Measurements from ENCODE around the gene HSPA5.

Gene HSPA5

GRCh38 chr9:125258160-125258785 is 17.1 kb upstream of the HSPA5 start:
- TF ChIP-seq GATA3 (IDR thresholded peaks at IDR 0.05; ENCODE audit: low read depth, low read length) (no peak), GATA2 (IDR thresholded peaks at IDR 0.05; ENCODE audit: low read depth, low read length) (no peak)

- no peak for TF ChIP-seq GATA2 (IDR thresholded peaks at IDR 0.05; ENCODE audit: low read depth, low read length)
- TF ChIP-seq GATA3 (IDR thresholded peaks at IDR 0.05; ENCODE audit: low read depth, low read length) = no peak
These were observed 14.7 kb upstream of the HSPA5 start for GRCh38 chr9:125255781-125256391.

DNA sequence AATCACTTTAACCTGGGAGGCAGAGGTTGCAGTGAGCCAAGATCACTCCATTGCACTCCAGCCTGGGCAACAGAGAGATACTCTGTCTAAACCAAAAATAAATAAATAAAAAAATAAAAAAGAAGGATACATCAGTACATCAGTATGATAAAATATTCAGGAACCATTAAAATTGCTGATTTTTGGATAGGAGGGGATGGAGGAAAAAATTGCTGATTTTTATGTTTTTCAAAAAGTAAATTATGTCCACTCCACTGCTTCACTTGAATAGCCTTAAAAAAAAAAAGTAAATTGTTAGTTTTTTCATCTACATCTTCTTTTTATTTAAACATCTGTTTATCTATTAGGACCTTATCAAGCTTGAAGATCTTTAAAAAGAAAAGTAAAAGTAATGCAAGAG is 13.1 kb upstream of the HSPA5 start:
- no peak for TF ChIP-seq GATA2 (IDR thresholded peaks at IDR 0.05; ENCODE audit: low read depth, low read length)
- no peak for TF ChIP-seq GATA3 (IDR thresholded peaks at IDR 0.05; ENCODE audit: low read depth, low read length)

DNA sequence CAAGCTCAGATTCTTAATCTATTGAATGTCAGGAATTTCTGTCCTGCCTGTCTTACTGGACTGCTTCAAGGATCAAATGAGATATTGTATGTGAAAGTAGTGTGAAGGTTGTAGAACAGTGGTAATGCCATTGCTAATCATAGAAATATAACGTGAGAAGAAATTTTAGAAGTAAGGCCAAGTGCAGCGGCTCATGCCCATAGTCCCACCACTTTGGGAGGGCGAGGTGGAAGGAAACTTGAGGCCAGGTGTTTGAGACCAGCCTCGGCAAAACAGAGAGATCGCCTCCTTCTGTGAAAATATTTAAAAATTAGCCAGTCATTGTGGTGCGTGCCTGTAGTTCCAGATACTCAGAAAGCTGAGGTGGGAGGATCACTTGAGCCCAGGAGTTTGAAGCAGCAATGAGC is 5.1 kb upstream of the HSPA5 start:
- TF ChIP-seq GATA2 (IDR thresholded peaks at IDR 0.05; ENCODE audit: low read depth, low read length) = no peak
- TF ChIP-seq GATA3 (IDR thresholded peaks at IDR 0.05; ENCODE audit: low read depth, low read length) = no peak

- no peak for TF ChIP-seq GATA3 (IDR thresholded peaks at IDR 0.05; ENCODE audit: low read depth, low read length)
- no peak for TF ChIP-seq GATA2 (IDR thresholded peaks at IDR 0.05; ENCODE audit: low read depth, low read length)
These were observed 2.7 kb upstream of the HSPA5 start for GRCh38 chr9:125243792-125244260.

- TF ChIP-seq GATA3 (IDR thresholded peaks at IDR 0.05; ENCODE audit: low read depth, low read length) = no peak
- TF ChIP-seq GATA2 (IDR thresholded peaks at IDR 0.05; ENCODE audit: low read depth, low read length) = no peak
These were observed 958 bp upstream of the HSPA5 start for GRCh38 chr9:125241863-125242739.

GRCh38 chr9:125240649-125240999 is 519 bp downstream of the HSPA5 start:
- TF ChIP-seq GATA3 (IDR thresholded peaks at IDR 0.05; ENCODE audit: low read depth, low read length) (no peak), GATA2 (IDR thresholded peaks at IDR 0.05; ENCODE audit: low read depth, low read length) (no peak)

DNA sequence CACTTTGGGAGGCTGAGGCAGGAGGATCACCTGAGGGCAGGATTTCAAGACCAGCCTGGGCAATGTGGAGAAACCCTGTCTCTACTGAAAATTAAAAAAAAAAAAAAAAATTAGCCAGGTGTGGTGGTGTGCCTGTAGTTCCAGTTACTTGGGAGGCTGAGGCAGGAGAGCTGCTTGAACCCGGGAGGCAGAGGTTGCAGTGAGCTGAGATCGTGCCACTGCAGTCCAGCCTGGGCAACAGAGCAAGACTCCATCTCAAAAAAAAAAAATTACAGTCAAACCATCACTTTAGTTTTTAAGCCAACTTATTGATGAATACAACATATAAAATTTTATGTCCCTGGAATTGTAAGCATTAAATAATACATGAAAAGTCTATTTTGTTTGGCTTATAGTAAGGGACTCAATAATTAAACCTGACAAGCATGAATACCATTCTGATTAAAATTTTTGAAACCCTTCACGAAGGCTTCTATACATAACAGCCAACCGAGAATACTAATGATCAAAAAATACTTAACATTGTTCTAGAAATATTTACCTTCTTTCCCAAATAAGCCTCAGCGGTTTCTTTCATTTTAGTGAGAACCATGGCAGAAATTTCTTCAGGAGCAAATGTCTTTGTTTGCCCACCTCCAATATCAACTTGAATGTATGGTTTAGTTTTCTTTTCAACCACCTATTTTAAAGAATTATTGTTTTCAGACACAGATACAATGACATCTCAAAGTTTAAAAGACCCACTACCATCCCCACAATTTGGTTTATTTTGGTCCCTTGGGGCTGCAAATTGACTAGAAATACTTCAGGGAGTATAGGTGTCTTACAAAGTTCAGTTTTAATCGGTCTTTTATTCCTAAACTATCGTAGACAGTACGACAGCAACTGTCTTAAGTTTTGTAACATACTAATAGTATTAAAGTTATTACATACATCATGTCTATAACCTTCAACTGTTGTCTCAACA is 1.2 kb downstream of the HSPA5 start:
- no peak for TF ChIP-seq GATA3 (IDR thresholded peaks at IDR 0.05; ENCODE audit: low read depth, low read length)
- TF ChIP-seq GATA2 (IDR thresholded peaks at IDR 0.05; ENCODE audit: low read depth, low read length) = no peak

- TF ChIP-seq GATA2 (IDR thresholded peaks at IDR 0.05; ENCODE audit: low read depth, low read length) = no peak
- no peak for TF ChIP-seq GATA3 (IDR thresholded peaks at IDR 0.05; ENCODE audit: low read depth, low read length)
These were observed 2.2 kb downstream of the HSPA5 start for GRCh38 chr9:125238915-125239446.

GRCh38 chr9:125238127-125238914 is 2.8 kb downstream of the HSPA5 start:
- TF ChIP-seq GATA3 (IDR thresholded peaks at IDR 0.05; ENCODE audit: low read depth, low read length) = no peak
- TF ChIP-seq GATA2 (IDR thresholded peaks at IDR 0.05; ENCODE audit: low read depth, low read length) = no peak

DNA sequence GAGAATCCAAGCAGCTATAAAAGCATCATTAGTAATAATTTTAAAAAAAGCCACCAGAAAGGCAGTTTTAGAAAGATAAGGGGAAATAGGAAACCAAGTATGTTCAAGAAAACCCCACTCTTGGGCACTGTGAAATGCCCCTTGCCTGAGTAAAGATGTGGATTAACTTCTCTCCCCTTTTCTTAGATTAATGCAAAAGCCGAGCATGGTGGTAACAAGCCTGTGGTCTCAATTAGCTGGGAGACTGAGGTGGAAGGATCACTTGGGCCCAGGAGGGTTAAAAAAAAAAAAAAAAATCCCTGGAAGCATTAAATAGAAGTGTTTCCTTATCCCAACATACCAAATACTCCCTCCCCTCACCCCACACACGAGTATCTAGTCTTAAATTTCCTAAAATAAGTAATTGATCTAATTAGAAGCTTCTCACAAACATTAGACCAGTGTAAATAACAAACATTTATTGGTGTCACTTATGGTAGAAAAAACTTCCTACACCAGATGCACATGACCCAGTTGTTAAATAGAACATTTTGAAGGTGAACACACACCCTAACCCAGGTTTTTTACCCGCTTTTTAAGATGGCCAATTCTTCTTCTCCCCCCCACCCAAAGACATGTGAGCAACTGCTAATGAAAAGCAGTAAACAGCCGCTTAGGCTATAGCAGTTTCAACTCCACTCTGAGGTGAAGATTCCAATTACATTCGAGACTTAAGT is 5.2 kb downstream of the HSPA5 start:
- TF ChIP-seq GATA3 (IDR thresholded peaks at IDR 0.05; ENCODE audit: low read depth, low read length) (no peak), GATA2 (IDR thresholded peaks at IDR 0.05; ENCODE audit: low read depth, low read length) (no peak)

GRCh38 chr9:125233678-125234077 is 7.5 kb downstream of the HSPA5 start:
- TF ChIP-seq GATA3 (IDR thresholded peaks at IDR 0.05; ENCODE audit: low read depth, low read length) (no peak), GATA2 (IDR thresholded peaks at IDR 0.05; ENCODE audit: low read depth, low read length) (no peak)
